NCI-H1694 (cell line): ENCODE results near the gene MTMR3.

ENCODE experiments used
- DNase-seq: peaks from one replicate; lab custom pipeline; 2025; lab: John Stamatoyannopoulos, UW

The MTMR3 gene

GRCh38 chr22:29916007-29916544, 33.1 kb downstream of the MTMR3 start:
- no peak for DNase-seq

- no peak for DNase-seq
These were observed 34.3 kb downstream of the MTMR3 start for GRCh38 chr22:29917052-29917902.

- DNase-seq = no peak
These were observed 42.4 kb downstream of the MTMR3 start for GRCh38 chr22:29925402-29925801.

- DNase-seq = no peak
These were observed 43.1 kb downstream of the MTMR3 start for GRCh38 chr22:29926057-29926456.

- DNase-seq = no peak
These were observed 49.2 kb downstream of the MTMR3 start for GRCh38 chr22:29932136-29932535.

- no peak for DNase-seq
These were observed 50.6 kb downstream of the MTMR3 start for GRCh38 chr22:29933619-29934018.

- DNase-seq = no peak
These were observed 51.6 kb downstream of the MTMR3 start for GRCh38 chr22:29934596-29934995.

- no peak for DNase-seq
These were observed 53.2 kb downstream of the MTMR3 start for GRCh38 chr22:29936186-29936585.

- DNase-seq = no peak
These were observed 55.1 kb downstream of the MTMR3 start for GRCh38 chr22:29937940-29938693.

GRCh38 chr22:29940526-29940925, 57.6 kb downstream of the MTMR3 start:
- no peak for DNase-seq

GRCh38 chr22:29944339-29944738, 61.4 kb downstream of the MTMR3 start:
- DNase-seq = no peak

- no peak for DNase-seq
These were observed 62.5 kb downstream of the MTMR3 start for GRCh38 chr22:29945435-29945834.

GRCh38 chr22:29946220-29946619, 63.2 kb downstream of the MTMR3 start:
- DNase-seq = no peak

- DNase-seq = no peak
These were observed 64.7 kb downstream of the MTMR3 start for GRCh38 chr22:29947410-29948384.

- DNase-seq = no peak
These were observed 65.4 kb downstream of the MTMR3 start for GRCh38 chr22:29948385-29948769.

- DNase-seq = no peak
These were observed 66.9 kb downstream of the MTMR3 start for GRCh38 chr22:29949872-29950271.

GRCh38 chr22:29951791-29952413, 68.9 kb downstream of the MTMR3 start:
- DNase-seq = no peak

- DNase-seq = no peak
These were observed 71.4 kb downstream of the MTMR3 start for GRCh38 chr22:29954203-29954855.

GRCh38 chr22:29956680-29957079, 73.7 kb downstream of the MTMR3 start:
- no peak for DNase-seq

- DNase-seq = no peak
These were observed 75.2 kb downstream of the MTMR3 start for GRCh38 chr22:29958170-29958569.

GRCh38 chr22:29964776-29965175, 81.8 kb downstream of the MTMR3 start:
- DNase-seq = no peak
